NCI-H1694 (cell line): ENCODE results near the gene CSF2RB.
"Not testable (repeated sequence)": the region's sequence is repeated elsewhere in the genome, so short reads cannot be mapped to it uniquely, and the experiment has no call there.

ENCODE experiments used
- DNase-seq: peaks from one replicate; lab custom pipeline; 2025; lab: John Stamatoyannopoulos, UW

The CSF2RB gene

DNA sequence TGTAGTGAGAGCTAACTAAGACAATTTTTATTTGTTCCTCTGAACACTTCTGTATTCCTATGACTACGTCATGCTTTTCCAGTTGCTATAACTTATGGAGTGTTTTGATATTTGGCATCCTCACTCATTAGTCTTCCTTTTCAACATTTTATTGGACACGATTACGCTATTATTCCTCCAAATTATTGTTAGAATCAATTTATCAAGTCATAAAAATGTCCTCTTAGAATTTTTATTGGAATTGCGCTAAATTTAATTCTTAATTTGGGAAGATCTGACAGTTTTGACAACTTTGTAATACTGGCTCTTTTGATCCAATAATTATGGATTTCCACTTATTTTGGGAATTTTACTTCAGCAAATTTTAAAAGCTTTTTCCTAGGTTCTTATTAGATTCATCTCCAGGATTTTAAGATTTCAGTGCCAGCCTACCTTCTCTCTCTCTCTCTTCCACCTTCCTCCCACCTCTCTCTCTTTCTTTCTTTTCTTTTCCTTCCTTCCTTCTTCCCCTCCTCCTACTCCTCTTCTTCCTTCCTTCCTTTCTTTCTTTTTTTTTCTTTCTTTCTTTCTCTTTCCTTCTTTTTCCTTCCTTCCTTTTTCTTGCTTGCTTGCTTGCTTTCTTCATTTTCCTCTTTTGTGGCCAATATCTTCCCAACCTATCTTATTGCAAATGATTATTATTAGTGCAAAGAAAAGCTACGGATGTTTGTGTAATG lies 55.0 kb downstream of the CSF2RB start:
- no peak for DNase-seq

DNA sequence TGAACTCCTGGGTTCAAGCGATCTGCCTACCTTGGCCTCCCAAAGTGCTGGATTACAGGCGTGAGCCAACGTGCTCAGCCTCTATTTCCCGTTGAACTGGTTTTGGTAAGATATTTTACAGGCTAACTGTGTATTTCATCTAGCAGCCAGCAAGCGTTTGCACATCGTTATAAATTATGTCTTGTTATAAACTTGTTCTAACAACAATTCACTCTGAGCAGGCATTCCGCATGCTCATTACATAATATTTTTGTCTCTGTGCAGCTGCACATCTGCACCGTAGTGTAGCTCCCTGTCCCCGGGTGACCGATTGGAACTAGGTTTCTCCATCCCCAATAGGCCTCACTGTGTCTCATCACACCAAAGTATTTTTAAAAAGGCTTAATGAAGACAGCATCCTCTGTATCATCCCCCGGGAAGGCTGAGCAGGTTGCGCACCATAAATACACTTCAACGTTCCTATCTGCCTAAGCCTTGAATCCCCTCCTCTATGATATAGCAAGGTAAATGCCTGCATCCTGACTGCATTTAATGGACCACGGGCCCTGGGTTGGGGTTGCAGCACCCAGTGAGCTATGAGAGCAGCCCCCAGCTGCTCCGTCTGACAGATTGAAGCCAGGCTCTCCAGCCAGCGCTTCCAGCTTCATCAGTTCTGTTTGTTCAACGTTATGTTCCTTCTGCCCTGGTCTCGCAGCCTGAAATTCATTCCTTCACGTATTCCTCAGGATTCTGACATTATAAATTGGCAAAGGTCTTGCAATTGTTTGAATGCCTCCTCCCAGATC lies 58.1 kb downstream of the CSF2RB start:
- DNase-seq, result no peak

DNA sequence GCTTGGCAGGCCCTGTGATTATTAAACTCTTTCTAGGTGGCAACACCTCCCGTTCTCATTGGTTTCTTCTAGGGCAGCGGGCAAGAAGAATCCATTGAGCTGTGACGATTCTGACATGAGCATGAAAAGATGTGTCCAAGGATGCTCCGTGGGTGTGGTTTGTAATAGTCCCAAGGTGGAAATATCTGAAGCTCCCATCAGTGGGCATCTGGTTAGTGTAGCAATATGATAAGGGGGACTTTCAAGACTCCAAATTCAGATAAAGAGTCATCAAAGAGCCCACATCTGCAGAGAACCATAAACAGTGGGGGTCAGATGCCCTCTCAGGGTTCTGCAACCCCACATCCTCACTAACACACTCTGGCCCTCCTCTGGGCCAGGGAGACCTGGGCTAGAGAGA lies 63.2 kb downstream of the CSF2RB start:
- no peak for DNase-seq

DNA sequence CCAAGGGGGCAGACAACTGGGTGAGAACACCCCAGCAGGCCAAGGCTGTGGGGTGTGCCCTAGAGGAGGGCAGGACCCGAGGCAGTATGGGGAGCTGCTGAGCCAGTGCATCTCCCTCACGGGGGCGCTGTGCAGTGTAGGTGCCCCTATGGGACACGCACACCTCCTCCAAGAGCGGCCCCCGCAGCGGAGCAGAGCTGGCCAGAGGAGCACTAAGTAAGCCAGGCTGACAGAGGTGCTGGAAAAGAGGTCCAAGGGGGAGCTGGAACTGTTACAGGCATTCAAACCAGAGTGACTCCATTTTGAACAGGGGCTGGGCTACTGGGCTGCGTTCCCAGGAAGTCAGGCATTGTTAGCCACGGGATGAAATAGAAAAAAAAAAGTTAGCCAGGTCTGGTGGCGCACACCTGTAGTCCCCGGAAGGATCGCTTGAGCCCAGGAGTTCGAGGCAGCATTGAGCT lies 64.0 kb downstream of the CSF2RB start:
- DNase-seq, result peak; percentile 17

DNA sequence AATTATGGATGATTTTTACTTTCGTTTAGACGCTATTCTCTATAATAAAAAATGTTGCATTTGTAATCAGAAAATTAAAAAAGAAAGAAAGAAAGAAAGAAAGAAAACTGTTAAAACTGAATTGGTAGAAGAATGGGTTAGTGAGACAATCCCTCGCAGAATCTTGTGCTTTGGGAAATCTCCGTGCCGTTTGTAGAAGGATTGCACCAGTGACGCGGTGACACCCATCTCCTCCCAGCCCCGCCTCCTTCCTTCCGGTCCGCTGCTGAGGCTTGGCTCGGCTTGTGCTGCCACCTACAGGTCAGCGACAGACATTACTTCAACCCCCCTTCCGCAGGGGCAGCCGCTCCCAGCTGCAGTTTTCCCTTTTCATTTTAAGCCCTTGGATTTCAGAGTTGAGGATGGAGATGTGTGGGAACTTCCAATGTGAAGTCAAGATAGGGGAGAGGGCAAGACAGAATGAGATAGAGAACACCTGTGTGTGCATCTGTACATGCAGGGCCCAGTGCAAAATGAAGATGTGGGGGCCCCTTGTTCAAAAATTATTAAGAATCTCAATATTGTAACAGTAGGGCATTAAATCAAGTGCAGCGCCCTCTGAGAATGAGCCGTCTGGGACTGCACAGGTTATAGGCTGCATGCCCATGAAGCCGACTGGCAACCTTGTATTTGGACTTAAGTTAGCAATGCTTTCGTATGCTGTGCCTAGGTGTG lies 64.7 kb downstream of the CSF2RB start:
- peak; percentile 44 for DNase-seq

DNA sequence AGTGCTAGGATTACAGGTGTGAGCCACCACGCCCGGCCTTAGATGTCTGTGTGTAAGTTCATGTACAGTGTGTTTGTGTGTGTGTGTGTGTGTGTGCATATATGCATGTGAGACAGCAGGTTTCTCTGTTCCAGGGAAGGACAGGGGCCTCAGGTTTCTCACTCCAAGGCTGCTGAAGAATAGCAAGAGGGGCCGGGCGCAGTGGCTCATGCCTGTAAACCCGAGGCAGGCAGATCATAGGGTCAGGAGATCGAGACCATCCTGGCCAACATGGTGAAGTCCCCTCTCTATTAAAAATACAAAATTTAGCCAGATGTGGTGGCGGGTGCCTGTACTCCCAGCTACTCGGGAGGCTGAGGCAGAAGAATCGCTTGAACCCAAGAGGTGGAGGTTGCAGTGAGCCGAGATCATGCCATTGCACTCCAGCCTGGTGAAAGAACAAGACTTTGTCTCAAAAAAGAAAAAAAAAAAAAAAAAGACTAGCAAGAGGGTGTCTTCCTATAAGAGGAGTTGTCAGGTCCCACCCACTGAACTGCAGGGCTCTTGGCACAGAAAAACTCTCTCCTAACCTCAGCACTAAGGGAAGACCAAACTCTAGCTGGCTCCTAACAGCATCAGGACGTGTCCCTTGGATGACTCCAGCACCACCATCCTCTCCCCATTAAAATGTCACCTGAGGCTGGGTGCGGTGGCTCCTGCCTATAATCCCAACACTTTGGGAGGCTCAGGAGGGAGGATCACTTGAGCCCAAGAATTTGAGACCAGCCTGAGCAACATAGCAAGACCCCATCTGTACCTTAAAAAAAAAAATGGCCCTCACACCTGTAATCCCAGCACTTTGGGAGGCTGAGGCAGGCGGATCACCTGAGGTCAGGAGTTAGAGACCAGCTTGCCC lies 65.8 kb downstream of the CSF2RB start:
- no peak for DNase-seq

DNA sequence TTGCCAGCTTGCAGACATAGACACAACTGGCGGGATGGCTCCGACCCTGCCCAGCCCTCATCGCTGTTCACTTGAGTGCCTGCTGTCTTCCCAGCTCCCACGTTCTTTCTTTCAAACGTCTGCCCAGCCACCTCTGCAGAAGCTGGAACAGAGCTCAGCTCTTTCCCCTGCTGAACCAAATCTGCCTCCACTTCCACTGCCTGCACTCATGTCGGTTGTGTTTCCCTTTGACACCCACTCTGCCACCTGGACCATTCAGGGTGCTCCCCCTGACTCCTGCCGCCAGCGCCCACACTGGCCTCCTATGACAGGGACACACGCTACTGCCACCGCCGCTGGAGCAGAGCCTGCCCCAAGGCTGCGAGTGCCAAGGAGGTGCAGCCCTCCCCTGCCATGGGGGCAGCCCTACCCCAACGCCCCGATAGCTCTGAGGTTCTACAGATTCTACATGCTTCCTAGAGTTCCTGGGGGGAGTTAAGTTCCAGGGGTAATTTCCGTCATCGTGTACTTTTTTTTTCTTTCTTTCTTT lies 67.9 kb downstream of the CSF2RB start:
- no peak for DNase-seq

DNA sequence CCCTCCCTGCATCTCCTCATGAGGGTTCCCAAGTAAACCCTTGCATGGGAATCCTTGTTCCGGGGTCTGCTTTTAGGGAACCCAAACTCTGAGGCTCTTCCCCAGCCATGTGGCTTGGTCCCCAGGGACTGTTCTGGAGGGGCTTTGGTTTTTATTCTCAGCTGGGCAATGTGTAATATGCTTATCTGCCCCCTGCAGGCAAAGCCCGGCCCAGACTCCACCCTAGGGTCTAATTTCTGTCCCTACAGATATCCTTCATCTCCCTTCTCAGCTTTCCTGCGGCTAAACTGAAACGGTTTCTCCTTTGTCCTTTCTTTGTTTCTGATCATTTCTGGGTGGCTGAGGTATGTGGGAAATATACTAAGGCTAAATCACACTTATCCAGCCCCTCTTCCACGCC lies 68.7 kb downstream of the CSF2RB start:
- no peak for DNase-seq

DNA sequence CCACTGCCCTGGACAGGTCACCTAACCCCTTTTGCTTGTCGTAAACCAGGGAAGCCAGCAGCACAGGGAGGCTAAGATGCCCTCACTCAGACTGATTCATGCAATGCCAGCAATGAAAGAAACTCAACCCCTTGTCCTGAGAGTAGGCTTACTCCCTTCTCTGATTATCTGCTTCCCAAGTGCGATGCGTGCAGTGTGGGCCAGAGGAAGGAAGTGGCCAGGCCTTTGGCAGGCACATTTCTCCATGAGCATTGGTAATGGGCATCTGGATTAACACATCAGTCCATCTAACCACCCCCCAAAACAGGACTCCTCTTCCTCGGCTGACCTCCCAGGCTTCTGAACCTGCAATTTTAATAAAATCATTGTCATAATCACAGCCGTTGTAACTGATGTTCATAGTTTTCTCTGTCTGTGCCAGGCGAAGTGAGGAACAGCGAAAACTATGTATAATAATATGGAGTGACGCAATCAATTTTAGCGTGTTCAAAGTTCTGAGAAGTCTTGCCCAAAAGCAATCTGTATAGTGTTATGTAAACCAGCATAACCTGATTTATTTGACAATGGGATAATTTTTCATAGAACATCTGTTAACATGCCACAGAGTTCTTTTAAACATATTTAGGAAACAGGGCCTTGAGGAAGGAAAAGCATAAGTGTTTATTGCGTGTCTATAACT lies 71.9 kb downstream of the CSF2RB start:
- DNase-seq, result no peak

DNA sequence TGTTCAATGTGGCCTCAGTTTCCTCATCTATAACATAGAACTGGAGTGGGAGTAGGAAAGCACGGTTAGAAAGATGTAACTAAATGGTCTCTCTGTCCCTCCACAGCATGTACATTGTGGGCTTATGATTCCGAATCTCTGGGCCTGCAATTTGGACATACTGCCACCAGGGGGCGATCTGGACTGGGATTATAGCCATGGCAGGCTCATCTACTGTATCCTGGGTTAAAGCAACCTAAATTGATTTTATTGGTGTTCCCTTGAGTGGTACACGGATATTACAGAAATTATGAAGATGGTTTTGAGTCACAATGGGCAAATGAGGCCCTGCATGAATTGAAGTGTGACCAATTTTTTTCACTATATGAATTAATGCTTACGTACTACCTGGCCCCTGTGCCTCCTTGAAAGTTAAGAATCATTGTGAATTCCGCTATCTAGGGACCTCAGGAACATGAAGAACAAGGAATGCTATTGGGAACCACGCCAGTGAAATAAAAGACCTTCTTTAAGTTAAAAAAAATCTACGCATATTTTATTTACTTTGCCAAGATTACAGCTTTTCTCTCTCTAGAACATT lies 72.9 kb downstream of the CSF2RB start:
- DNase-seq, result peak; percentile 33

DNA sequence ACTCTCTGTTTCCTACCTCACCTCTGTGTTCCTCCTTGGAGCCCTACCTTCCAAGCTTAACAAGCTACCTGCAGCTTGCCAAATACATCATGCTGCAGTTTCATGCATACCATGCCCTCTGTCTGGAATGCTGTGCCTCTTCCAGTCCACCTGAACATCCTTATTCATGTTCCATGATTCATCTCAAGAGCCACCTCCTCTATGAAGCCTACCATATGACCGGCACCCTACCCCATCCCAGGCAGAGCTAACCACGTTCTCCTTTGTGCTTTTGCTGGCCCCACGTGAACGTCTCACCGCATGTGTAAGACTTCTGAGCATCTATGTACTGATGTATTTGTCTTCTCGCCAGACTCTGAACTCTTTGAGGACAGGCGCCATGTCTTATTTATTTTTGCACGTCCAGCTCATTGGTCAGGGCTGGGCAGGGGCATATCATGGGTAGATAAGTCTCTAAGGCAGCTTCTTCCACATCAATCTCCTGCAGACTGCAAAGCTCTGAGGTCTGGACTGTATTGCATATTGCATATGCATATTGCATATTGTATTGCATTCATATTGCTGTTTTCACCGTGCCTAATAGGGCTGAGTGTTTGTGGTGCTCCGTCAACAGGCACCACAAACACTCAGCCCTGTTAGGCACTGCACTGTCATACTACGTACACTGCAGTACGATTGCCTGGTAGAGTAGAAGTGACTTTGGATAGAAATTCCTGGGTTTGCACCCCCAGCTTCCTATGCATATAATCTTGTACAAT lies 74.8 kb downstream of the CSF2RB start:
- DNase-seq, result no peak

DNA sequence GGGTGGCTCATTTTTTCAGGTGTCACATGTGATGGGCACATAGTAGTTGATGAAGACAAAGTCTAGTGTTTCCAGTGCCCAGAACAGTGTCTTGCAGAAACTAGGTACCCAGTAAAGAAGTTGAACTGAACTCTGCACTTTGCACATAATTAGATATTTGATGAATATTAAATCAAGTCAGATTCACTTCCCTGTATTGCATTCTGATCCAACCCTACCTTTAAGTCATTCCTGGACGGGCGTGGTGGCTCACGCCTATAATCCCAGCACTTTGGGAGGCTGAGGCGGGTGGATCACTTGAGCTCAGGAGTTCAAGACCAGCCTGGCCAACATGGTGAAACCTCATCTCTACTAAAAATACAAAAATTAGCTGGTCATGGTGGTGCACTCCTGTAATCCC lies 75.6 kb downstream of the CSF2RB start:
- DNase-seq, result not testable (repeated sequence)
